ENCODE measurements around the gene BPIFB4. TPM values are rescaled to one million over a fixed set of nuclear protein-coding genes. Genes with fewer than 3 reads are reported as not detected.
"Not testable (repeated sequence)": the region's sequence is repeated elsewhere in the genome, so short reads cannot be mapped to it uniquely, and the experiment has no call there.

Gene BPIFB4
- polyA plus RNA-seq, 6 donors from 2014 or later: not detected

DNA sequence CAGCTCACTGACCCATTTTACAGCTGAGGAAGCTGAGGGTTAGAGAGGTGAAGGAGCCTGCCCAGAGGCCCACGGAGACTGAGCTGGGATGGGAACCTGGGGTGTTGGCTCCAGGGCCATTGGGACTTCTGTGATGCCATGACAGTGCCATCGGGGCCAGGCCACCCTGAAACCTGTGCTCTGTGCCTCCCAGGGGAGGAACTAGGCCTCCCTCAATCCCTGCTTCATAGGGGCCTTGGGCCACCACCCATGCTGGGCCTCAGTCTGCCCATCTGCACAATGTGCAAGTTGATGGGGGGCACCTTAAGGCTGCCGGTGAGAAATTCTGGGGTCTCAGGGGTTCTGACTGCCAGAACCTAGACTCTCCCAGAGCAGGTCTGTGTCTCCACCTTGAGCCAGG, 24.9 kb downstream of the BPIFB4 start:
- no peak for ATAC-seq (ENCODE audit: low read depth in 2 of 2)
- peaks cover 0 to 1% (median 0%) of the 10 kb centered on the region in 7 donors for H3K9me3 Mint-ChIP-seq

DNA sequence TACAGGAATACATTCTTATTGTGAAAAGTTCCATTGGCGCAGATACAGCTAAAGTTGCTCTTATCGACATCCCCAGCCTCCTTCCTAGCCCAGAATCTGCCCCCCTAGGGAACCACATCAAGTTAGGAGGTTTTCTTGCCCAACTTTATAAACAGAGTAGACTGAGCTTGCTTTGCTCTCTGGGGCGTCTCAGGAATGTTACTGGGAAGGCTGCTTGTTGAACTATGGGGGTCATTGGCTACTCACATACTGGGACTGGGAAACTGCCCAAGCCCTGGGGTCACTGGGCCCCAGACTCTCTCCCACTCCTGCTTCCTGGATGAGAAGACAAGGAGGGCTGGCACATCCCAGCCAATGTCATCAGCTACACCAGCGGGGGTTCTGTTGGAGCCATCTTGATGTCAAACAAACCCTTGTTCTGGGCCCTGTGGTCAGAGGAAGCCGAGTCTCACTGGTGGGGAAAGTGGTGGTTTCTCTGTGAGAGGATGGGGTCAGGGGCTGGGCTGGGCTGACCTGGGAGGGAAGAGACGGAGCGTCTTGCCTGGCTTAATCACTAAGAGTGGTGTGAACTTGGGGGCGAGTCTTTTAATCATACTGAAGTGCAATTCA, 26.0 kb downstream of the BPIFB4 start:
- no peak overlapping the region for H3K27ac Mint-ChIP-seq
- H3K36me3 Mint-ChIP-seq: no peaks in the 10 kb centered on the region
- H3K4me1 Mint-ChIP-seq: no peaks in the 10 kb centered on the region
- DNase-seq (no peak), ATAC-seq (ENCODE audit: low read depth in 2 of 2) (no peak)
- peaks cover 0 to 1% (median 0%) of the 10 kb centered on the region in 7 donors for H3K9me3 Mint-ChIP-seq
- H3K27me3 Mint-ChIP-seq: peaks cover 3 to 9% (median 6%) of the 10 kb centered on the region in 3 donors
- no peak overlapping the region for H3K4me3 Mint-ChIP-seq

More for the DNA sequence above, 24.9 kb downstream of the BPIFB4 start:
- Mint-ChIP-seq H3K27ac (no peak overlapping the region), H3K27me3 (peaks cover 7 to 20% (median 10%) of the 10 kb centered on the region in 3 donors), H3K4me3 (no peak overlapping the region), H3K36me3 (no peaks in the 10 kb centered on the region), H3K4me1 (no peaks in the 10 kb centered on the region)
- DNase-seq: no peak

DNA sequence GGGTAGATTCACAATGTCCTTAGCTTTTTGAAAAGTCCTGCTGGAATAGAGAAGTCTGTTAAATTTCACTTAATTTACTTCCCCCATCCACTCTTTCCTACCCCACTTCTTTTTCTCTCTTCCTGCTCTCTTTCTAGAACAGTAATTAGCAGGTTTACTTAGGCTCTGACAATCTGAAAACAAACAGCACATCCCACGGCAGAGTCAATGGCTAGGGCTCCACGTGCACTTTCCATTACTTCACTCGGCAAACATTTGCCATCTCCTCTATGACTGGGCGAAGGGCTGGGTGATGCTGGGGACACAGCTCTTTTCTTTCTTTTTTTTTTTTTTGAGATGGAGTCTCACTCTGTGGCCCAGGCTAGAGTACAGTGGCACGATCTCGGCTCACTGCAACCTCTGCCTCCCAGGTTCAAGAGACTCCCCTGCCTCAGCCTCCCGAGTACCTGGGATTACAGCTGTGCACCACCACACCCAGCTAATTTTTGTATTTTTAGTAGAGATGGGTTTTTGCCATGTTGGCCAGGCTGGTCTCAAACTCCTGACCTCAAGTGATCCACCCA, 26.7 kb downstream of the BPIFB4 start:
- DNase-seq; H3K36me3 Mint-ChIP-seq; H3K4me1 Mint-ChIP-seq; H3K9me3 Mint-ChIP-seq; H3K4me3 Mint-ChIP-seq; ATAC-seq (ENCODE audit: low read depth in 2 of 2); H3K27me3 Mint-ChIP-seq: not testable (repeated sequence)
- peak overlapping the region in 2 of 6 donors; percentile 43 to 52 for H3K27ac Mint-ChIP-seq

DNA sequence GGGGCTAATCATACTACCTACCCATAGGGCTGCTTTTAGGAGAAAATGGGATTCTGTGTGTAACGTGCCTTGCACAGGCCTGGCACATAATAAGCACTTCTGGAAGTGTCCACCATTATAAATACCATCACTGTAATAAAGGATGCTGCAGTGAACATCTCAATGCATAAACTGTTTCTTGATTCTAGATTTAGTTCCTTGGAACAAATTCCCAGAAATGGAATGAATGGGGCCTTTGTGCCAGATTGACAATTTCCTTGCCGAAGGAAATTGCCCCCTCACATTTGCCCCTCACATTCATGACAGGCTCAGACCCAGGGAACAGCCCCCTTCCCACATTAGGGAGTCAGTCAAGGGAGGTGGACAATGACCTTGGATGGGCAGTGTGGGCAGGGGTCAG, 29.2 kb downstream of the BPIFB4 start:
- H3K27ac Mint-ChIP-seq: no peak overlapping the region
- H3K27me3 Mint-ChIP-seq: peaks cover 0 to 7% (median 7%) of the 10 kb centered on the region in 3 donors
- no peaks in the 10 kb centered on the region for H3K9me3 Mint-ChIP-seq
- DNase-seq: no peak
- H3K4me3 Mint-ChIP-seq: no peak overlapping the region
- ATAC-seq (ENCODE audit: low read depth in 2 of 2): no peak
- H3K36me3 Mint-ChIP-seq: no peaks in the 10 kb centered on the region
- no peaks in the 10 kb centered on the region for H3K4me1 Mint-ChIP-seq

DNA sequence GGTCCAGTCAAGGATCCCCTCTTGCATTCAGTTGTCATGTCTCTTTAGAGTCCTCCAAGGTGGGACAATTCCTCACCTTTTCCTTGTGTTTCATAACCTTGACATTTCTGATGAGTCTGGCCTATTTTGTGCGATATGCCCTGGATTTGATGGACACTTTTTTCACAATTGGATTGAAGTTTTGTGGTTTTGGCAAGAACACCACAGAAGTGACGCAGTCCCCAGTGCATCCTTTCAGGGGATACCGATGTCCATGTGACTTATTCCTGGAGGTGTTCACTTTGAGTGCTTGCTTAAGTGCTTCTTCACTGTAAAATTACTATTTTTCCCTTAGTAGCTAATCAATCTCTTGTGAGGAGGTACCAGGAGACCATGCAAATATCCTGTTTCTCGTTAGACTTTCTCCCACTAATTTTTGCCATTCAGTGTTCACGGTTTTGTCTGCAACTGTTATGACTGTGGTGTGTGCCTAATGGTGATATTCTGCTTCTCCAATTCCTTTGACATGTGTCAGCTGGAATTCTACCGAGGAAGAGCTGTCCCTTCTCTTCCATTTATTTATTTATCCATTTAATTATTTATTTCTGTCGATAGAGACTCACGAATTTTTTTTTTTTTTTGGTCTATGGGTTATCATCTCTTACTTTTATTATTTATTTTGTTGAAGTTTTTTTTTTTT, 30.8 kb downstream of the BPIFB4 start:
- peak overlapping the region in 1 of 6 donors; percentile 65 for H3K27ac Mint-ChIP-seq
- no peaks in the 10 kb centered on the region for H3K36me3 Mint-ChIP-seq
- no peak overlapping the region for H3K4me3 Mint-ChIP-seq
- no peaks in the 10 kb centered on the region for H3K4me1 Mint-ChIP-seq
- peaks cover 0 to 7% (median 7%) of the 10 kb centered on the region in 3 donors for H3K27me3 Mint-ChIP-seq
- no peak for ATAC-seq (ENCODE audit: low read depth in 2 of 2)
- peaks cover 0 to 4% (median 0%) of the 10 kb centered on the region in 7 donors for H3K9me3 Mint-ChIP-seq
- no peak for DNase-seq

DNA sequence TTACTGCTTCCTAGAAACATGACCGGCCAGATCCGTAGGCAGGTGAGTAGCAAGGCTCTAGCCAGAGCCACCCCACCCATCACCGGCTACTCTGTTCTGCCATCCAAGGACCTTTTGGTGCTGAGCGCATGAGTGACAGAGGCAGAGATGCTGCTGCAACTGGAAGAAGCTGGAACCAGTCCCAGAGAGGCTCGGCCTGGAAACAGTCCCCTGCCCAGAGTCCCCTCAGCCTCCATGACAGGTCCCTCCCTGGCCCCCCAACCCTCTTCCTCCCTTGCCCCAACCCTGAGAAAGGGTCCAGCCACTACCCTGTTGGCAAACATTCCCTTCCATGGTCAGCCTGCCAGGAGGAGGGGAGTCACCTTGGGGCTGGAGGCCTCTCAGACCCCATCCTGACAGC, 31.9 kb downstream of the BPIFB4 start:
- no peak overlapping the region for H3K27ac Mint-ChIP-seq
- H3K9me3 Mint-ChIP-seq: peaks cover 0 to 4% (median 2%) of the 10 kb centered on the region in 7 donors
- no peaks in the 10 kb centered on the region for H3K36me3 Mint-ChIP-seq
- H3K27me3 Mint-ChIP-seq: peaks cover 0 to 7% (median 3%) of the 10 kb centered on the region in 3 donors
- no peak for ATAC-seq (ENCODE audit: low read depth in 2 of 2)
- no peak overlapping the region for H3K4me3 Mint-ChIP-seq
- DNase-seq: no peak
- H3K4me1 Mint-ChIP-seq: no peaks in the 10 kb centered on the region

DNA sequence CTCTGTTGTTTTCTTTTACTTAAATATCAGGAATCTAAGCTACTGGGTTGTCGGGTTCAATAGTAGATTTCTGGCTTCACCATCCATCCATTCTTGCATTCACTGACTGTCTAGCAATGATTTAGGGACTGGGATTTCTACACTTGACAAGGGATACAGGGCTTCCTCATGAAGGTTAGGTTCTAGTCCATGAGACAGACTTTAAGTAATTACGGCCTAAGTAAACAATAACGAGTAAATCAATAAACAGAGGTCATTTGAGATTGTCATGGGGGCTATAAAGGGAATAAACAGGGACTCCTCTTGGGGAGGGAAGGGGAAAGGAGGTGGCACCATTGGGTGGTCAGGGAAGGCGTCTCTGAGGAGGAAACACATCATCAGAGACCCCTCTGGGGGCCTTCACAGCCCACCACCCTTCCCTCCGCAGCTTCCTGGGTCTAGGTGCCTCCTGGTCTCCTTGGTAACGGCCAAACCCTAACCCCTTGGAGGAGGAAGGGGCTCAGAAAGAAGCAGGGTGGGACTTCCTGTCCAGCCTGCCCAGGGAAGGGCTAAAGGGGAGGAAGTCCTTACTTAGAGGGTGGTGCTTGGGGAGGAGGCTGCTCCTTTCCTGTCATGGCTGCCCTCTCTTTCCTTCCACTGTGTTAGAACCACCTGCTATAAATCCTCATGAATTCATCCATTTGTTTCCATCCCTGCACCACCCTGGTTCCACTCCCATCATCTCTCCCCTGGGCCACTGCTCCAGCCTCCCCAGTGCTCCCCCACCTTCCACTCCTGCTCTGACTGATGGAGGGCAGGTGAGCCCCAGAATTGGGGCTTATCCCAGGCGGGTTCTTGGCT, 33.3 kb downstream of the BPIFB4 start:
- H3K36me3 Mint-ChIP-seq: no peaks in the 10 kb centered on the region
- ATAC-seq (ENCODE audit: low read depth in 2 of 2): no peak
- H3K27ac Mint-ChIP-seq: peak overlapping the region in 1 of 6 donors; percentile 83
- no peaks in the 10 kb centered on the region for H3K4me1 Mint-ChIP-seq
- H3K4me3 Mint-ChIP-seq: no peak overlapping the region
- peaks cover 0 to 4% (median 4%) of the 10 kb centered on the region in 7 donors for H3K9me3 Mint-ChIP-seq
- DNase-seq: no peak
- H3K27me3 Mint-ChIP-seq: peaks cover 0 to 3% (median 0%) of the 10 kb centered on the region in 3 donors

DNA sequence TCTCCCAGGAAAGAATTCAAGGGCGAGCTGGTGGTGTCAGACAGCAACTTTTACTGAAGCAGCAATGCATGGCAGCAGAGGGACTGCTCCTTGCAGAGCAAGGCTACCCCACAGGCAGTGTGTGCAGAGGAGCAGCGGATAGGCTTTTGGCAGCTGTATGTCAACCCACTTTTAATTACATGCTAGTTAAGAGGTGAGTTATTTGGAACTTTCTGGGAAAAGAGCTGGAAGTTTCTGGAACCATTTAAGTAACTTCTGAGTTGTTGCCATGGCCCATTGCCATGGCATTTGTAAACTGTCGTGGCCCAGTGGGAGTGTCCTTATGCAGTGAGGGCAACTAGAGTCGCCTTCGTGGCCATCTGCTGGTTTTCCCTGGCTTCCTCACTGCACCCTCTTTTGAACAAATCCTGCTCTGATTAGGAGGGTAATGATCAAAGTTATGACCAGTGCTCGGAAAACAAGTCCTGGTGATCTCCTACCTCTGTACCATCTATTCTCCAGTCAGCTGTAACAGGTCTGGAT, 34.0 kb downstream of the BPIFB4 start:
- no peaks in the 10 kb centered on the region for H3K4me1 Mint-ChIP-seq
- H3K27me3 Mint-ChIP-seq: peaks cover 0 to 3% (median 0%) of the 10 kb centered on the region in 3 donors
- DNase-seq (no peak), ATAC-seq (ENCODE audit: low read depth in 2 of 2) (no peak)
- H3K4me3 Mint-ChIP-seq: no peak overlapping the region
- peaks cover 0 to 4% (median 4%) of the 10 kb centered on the region in 7 donors for H3K9me3 Mint-ChIP-seq
- H3K27ac Mint-ChIP-seq: no peak overlapping the region
- H3K36me3 Mint-ChIP-seq: no peaks in the 10 kb centered on the region

DNA sequence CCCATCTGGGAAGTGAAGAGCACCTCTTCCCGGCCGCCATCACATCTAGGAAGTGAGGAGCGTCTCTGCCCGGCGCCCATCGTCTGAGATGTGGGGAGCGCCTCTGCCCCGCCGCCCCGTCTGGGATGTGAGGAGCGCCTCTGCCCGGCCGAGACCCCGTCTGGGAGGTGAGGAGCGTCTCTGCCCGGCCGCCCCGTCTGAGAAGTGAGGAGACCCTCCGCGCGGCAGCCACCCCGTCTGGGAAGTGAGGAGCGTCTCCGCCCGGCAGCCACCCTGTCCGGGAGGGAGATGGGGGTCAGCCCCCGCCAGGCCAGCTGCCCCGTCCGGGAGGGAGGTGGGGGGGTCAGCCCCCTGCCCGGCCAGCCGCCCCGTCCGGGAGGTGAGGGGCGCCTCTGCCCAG, 36.1 kb downstream of the BPIFB4 start:
- not testable (repeated sequence) for H3K36me3 Mint-ChIP-seq; H3K27me3 Mint-ChIP-seq; H3K27ac Mint-ChIP-seq; ATAC-seq (ENCODE audit: low read depth in 2 of 2); H3K4me1 Mint-ChIP-seq; H3K9me3 Mint-ChIP-seq; DNase-seq; H3K4me3 Mint-ChIP-seq

DNA sequence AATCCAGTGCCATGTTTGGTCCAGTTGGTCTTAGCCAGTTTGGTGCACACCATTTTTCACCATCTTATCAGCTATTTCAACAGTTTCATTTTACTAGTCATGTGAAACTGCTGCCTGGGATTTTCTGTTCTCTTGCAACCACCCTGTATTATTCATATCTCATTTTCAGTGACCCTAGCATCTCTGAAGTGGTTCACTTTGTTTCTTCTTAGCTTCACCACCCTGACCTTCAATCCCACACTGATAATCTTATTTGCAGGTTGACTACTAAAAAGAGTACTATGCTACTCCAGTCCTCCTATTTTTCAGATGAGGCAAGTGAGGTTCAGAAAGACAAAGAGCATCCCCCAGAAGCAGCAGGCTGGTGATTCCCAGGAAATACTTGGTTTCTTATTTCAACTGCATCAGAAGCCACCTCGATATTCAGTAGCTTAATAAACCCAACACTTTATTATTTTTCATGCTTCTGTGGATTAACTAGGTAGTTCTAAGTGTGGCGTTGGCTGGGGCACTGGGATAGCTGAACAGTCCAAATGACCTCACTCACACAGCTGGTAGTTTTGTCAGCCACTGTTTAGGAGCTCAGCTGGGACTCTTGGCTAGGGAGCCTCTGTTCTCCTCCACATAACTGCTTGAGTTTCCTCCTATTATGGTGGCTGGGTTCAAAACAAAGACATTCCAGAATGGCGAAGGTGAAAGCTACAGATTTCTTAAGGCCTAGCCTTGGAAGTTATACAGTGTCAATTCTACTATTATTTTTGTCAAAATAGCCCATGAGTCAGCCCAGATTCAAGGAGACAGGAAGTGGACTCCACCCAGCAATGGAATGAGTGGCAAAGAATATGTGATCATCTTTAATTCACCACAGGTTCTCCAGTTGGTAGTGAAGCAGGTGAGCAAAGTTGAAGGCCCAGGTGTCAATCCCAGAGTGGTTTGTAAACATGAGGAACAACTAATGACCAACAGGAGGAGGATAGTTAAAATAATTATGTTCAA, 40.6 kb downstream of the BPIFB4 start:
- H3K4me1 Mint-ChIP-seq: no peaks in the 10 kb centered on the region
- peaks cover 0 to 6% of the 10 kb centered on the region in 2 donors for H3K36me3 Mint-ChIP-seq
- no peak for DNase-seq
- no peak overlapping the region for H3K27ac Mint-ChIP-seq
- H3K9me3 Mint-ChIP-seq: peaks cover 2 to 15% (median 4%) of the 10 kb centered on the region in 7 donors
- H3K27me3 Mint-ChIP-seq: peaks cover 19 to 34% (median 31%) of the 10 kb centered on the region in 3 donors
- no peak for ATAC-seq (ENCODE audit: low read depth in 2 of 2)
- H3K4me3 Mint-ChIP-seq: no peak overlapping the region

DNA sequence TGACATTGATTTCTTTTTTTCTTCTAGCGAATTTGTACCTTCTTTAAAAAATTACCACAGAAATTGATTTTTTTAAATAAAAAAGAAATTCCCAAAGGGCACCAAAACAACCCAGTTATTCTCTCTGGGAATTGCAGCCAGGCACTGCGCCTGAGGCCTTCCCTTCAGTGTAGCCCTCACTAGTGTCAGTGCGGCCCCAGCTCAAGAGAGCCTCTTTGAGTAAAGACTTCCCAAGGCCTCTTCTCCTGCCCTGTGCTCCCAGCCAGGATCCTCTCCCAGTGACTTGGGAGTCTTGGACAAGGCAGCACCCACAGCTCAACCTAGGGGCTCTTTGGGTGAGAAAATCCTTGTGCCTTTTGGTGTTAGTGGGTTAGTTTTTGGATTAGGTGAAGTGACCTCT, 41.5 kb downstream of the BPIFB4 start:
- H3K27me3 Mint-ChIP-seq: peaks cover 19 to 43% (median 40%) of the 10 kb centered on the region in 3 donors
- H3K4me3 Mint-ChIP-seq: no peak overlapping the region

DNA sequence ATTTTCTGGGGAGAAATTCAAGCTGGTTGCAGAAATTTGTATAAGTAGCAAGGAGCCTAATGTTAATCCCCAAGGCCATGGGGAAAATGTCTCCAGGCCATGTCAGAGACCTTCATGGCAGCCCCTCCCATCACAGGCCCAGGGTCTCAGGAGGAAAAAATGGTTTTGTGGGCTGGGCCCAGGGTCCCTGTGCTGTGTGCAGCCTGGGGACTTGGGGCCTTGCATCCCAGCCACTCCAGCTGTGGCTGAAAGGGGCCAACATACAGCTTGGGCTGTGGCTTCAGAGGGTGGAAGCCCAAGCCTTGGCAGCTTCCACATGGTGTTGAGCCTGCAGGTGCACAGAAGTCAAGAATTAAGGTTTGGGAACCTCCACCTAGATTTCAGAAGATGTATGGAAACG, 42.9 kb downstream of the BPIFB4 start:
- peaks cover 24 to 43% (median 43%) of the 10 kb centered on the region in 3 donors for H3K27me3 Mint-ChIP-seq
- H3K27ac Mint-ChIP-seq; DNase-seq; H3K36me3 Mint-ChIP-seq; H3K4me1 Mint-ChIP-seq; H3K4me3 Mint-ChIP-seq; ATAC-seq (ENCODE audit: low read depth in 2 of 2): not testable (repeated sequence)
- peaks cover 2 to 12% (median 7%) of the 10 kb centered on the region in 7 donors for H3K9me3 Mint-ChIP-seq

More for the DNA sequence above, 41.5 kb downstream of the BPIFB4 start:
- Mint-ChIP-seq H3K27ac (no peak overlapping the region), H3K9me3 (peaks cover 2 to 16% (median 7%) of the 10 kb centered on the region in 7 donors), H3K36me3 (peaks cover 0 to 6% of the 10 kb centered on the region in 2 donors), H3K4me1 (no peaks in the 10 kb centered on the region)
- no peak for DNase-seq
- no peak for ATAC-seq (ENCODE audit: low read depth in 2 of 2)

All from naive B cell (primary cell).